Colonic mucosa (tissue), 4 donors: ENCODE measurements around the gene TCEAL7. TPM values are rescaled to one million over a fixed set of nuclear protein-coding genes. Genes with fewer than 3 reads are reported as not detected.

Experiments used
- DNase-seq: peaks from one replicate; pipeline ENCODE4 v3.0.0-alpha.2; 2020
- H3K27ac ChIP-seq: fragments of 200-600 bp; one replicate; pipeline ENCODE4 v1.8.0; 2021
- H3K27me3 ChIP-seq: fragments of 200-600 bp; one replicate; pipeline ENCODE4 v1.8.0; 2021
- H3K36me3 ChIP-seq: fragments of 200-600 bp; one replicate; pipeline ENCODE4 v1.8.0; 2021
- H3K4me1 ChIP-seq: fragments of 200-600 bp; one replicate; pipeline ENCODE4 v1.8.0; 2021; ENCODE audit warnings: mild to moderate bottlenecking
- H3K4me3 ChIP-seq: fragments of 200-600 bp; one replicate; pipeline ENCODE4 v1.8.0; 2021
- H3K9ac ChIP-seq, 2 donors: one replicate each; pipeline ENCODE4 v1.7.0; 2013; ENCODE audit warnings: control low read depth in 2 of 2, low read depth in 2 of 2, low read length in 2 of 2
- H3K9me3 ChIP-seq: fragments of 200-600 bp; one replicate; pipeline ENCODE4 v1.8.0; 2021
- intact Hi-C: fragments of 100-400 bp; cut with DNase I; formaldehyde crosslinking; loops from one replicate; pipeline ENCODE4 v1.14.1; 2022
- total RNA-seq, 2 donors: library from RNA; stranded (reverse); fragmentation: NEBNext Ultra II Directional in 1 of 2; extraction: Animal tissue kit (Norgen Biotek cat#: 25700) in 1 of 2; gene quantifications; one replicate each; pipeline ENCODE4 v1.2.1, GENCODE V29; 2021
- TF ChIP-seq, protein P1 (sequence below): fragments of 200-600 bp; IDR thresholded peaks from one replicate; pipeline ENCODE4 v1.8.0; 2022; ENCODE audit warnings: antibody characterized with exemption, mild to moderate bottlenecking
- donor health status: healthy.
- donor health status: DM: no; HTN: no; CAD: no.
- donor health status: DM: no; HTN: no; CAD: no.

Gene TCEAL7
- total RNA-seq, 2 donors from 2014 or later, result 0.82 to 4.0 TPM

DNA sequence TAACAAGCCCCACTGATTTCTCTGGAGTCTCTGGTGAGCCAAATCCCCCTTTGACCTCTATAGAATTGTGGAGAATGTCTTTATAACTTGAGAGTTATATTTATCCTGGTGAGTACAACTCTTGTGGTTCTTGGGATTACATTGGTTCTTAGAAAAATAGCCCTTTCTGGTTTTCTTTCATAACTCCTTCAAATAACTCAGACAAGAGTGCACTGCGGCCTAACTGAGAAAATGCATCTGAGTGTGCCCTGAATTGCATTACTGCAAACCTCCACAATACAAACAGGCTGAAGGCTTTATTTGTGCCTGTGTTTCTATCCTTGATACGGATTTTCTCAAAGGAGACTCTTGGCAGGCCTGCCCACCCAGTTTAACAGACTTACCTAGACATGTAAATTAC, 49.0 kb downstream of the TCEAL7 start:
- no peak for DNase-seq
- intact Hi-C loops, result no loop called here
- H3K4me3 ChIP-seq, result no peak overlapping the region
- H3K27ac ChIP-seq, result no peak overlapping the region
- no peaks in the 10 kb centered on the region for H3K36me3 ChIP-seq
- H3K4me1 ChIP-seq, result no peaks in the 10 kb centered on the region
- no peak overlapping the region for H3K9ac ChIP-seq
- H3K27me3 ChIP-seq, result no peaks in the 10 kb centered on the region
- no peaks in the 10 kb centered on the region for H3K9me3 ChIP-seq
- TF ChIP-seq, protein P1, sequence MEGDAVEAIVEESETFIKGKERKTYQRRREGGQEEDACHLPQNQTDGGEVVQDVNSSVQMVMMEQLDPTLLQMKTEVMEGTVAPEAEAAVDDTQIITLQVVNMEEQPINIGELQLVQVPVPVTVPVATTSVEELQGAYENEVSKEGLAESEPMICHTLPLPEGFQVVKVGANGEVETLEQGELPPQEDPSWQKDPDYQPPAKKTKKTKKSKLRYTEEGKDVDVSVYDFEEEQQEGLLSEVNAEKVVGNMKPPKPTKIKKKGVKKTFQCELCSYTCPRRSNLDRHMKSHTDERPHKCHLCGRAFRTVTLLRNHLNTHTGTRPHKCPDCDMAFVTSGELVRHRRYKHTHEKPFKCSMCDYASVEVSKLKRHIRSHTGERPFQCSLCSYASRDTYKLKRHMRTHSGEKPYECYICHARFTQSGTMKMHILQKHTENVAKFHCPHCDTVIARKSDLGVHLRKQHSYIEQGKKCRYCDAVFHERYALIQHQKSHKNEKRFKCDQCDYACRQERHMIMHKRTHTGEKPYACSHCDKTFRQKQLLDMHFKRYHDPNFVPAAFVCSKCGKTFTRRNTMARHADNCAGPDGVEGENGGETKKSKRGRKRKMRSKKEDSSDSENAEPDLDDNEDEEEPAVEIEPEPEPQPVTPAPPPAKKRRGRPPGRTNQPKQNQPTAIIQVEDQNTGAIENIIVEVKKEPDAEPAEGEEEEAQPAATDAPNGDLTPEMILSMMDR, result no peak

Other genes with a start within 250 kb of the TCEAL7 start
- gene NXF3, start 237.1 kb upstream of the TCEAL7 start, total RNA-seq, result under 1 TPM in 1 of 2 donors, not detected in 1; 0.40 TPM
- 10 to 100 TPM in 1 of 2 donors, 1 to 10 TPM in 1; 7.6 to 16.4 TPM for gene BEX4, start 115.1 kb upstream of the TCEAL7 start, total RNA-seq
- 10 to 100 TPM; 39.0 to 44.4 TPM for gene TCEAL8, start 75.1 kb upstream of the TCEAL7 start, total RNA-seq
- under 1 TPM in 1 of 2 donors, not detected in 1; 0.35 TPM for gene TCEAL5, start 53.5 kb upstream of the TCEAL7 start, total RNA-seq
- gene BEX2, start 19.2 kb upstream of the TCEAL7 start, total RNA-seq, result 1 to 10 TPM; 6.1 to 6.6 TPM
- gene TCEAL9, start 26.3 kb downstream of the TCEAL7 start, total RNA-seq, result 10 to 100 TPM; 23.9 to 34.7 TPM
- 10 to 100 TPM; 33.7 to 44.9 TPM for gene BEX3, start 46.3 kb downstream of the TCEAL7 start, total RNA-seq
- under 1 TPM; 0.10 to 0.16 TPM for gene RAB40A, start 189.2 kb downstream of the TCEAL7 start, total RNA-seq